ENCODE measurements around the gene SFXN5.

- no peak for TF ChIP-seq POLR2A (IDR thresholded peaks at IDR 0.05; ENCODE audit: low read depth, low read length)
- TF ChIP-seq, protein P1, sequence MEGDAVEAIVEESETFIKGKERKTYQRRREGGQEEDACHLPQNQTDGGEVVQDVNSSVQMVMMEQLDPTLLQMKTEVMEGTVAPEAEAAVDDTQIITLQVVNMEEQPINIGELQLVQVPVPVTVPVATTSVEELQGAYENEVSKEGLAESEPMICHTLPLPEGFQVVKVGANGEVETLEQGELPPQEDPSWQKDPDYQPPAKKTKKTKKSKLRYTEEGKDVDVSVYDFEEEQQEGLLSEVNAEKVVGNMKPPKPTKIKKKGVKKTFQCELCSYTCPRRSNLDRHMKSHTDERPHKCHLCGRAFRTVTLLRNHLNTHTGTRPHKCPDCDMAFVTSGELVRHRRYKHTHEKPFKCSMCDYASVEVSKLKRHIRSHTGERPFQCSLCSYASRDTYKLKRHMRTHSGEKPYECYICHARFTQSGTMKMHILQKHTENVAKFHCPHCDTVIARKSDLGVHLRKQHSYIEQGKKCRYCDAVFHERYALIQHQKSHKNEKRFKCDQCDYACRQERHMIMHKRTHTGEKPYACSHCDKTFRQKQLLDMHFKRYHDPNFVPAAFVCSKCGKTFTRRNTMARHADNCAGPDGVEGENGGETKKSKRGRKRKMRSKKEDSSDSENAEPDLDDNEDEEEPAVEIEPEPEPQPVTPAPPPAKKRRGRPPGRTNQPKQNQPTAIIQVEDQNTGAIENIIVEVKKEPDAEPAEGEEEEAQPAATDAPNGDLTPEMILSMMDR (IDR thresholded peaks at IDR 0.05; ENCODE audit: extremely low read depth in 1 of 2, insufficient read depth in 1 of 2, low read depth in 1 of 2, low read length in 2 of 2): peak; percentile 62 to 88
- peak; percentile 22 for TF ChIP-seq EZH2 (IDR thresholded peaks at IDR 0.05; ENCODE audit: borderline replicate concordance, low read depth, low read length, severe bottlenecking)
- TF ChIP-seq POLR2AphosphoS5 (IDR thresholded peaks at IDR 0.05; ENCODE audit: insufficient read depth, low read depth, low read length): no peak
These were observed 177.8 kb downstream of the SFXN5 start for GRCh38 chr2:72893594-72894319.
